Astrocyte of the hippocampus (primary cell): Measurements from ENCODE around the gene TOB2.
A peak's percentile ranks its signal among the peaks of the same experiment; 100 is the strongest.
"Not testable (repeated sequence)": the region's sequence is repeated elsewhere in the genome, so short reads cannot be mapped to it uniquely, and the experiment has no call there.

Source experiments
- DNase-seq: peaks from one replicate; pipeline ENCODE4 v3.0.0; 2011; ENCODE audit warnings: low read depth, low spot score

TOB2 gene

GRCh38 chr22:41429951-41430332, 16.7 kb downstream of the TOB2 start:
- no peak for DNase-seq

- DNase-seq, result no peak
These were observed 17.2 kb downstream of the TOB2 start for GRCh38 chr22:41429232-41429950.

DNA sequence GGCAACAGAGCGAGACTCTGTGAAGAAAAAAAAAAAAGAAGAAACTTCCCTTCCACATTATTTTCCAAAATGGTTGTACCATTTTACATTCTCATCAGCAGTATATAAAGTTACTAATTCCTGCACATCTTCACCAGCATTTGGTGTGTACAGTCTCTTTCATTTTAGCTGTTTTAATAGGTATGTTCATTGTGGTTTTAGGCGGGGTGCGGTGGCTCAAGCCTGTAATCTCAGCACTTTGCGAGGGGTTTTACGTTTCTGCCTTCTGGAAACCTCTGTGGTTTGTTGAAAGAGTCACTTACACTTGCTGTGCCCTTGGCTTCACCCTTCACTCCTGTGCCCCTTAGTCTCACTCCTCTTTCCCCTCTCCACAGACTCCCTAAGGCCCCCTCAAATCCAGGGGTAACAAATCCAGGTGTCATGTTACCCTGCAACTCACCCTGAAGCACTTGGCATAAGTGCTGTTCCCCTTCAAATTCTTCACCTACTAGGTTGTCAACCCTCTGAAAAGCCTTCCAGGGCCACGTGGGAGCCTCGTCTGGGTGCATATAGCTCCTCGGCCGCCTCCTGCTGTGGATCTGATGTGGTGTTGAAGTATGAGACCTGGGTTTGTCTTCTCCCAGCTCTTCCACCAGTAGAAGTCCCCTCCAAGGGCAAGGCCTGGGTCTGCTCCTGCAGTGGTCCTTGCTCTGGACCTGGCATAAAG, 20.8 kb downstream of the TOB2 start:
- peak; percentile 19 for DNase-seq

DNA sequence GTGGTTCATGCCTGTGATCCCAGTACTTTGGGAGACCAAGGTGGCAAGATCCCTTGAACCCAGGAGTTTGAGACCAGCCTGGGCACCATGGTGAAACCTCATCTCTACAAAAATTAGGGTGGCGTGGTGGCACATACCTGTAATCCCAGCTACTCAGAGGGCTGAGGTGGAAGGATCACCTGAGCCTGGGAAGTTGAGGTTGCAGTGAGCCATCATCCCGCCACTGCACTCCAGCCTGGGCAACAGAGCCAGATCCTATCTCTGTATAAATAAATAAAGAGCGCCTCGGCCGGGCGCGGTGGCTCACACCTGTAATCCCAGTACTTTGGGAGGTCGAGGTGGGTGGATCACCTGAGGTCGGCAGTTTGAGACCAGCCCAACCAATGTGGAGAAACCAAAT, 27.9 kb downstream of the TOB2 start:
- no peak for DNase-seq

DNA sequence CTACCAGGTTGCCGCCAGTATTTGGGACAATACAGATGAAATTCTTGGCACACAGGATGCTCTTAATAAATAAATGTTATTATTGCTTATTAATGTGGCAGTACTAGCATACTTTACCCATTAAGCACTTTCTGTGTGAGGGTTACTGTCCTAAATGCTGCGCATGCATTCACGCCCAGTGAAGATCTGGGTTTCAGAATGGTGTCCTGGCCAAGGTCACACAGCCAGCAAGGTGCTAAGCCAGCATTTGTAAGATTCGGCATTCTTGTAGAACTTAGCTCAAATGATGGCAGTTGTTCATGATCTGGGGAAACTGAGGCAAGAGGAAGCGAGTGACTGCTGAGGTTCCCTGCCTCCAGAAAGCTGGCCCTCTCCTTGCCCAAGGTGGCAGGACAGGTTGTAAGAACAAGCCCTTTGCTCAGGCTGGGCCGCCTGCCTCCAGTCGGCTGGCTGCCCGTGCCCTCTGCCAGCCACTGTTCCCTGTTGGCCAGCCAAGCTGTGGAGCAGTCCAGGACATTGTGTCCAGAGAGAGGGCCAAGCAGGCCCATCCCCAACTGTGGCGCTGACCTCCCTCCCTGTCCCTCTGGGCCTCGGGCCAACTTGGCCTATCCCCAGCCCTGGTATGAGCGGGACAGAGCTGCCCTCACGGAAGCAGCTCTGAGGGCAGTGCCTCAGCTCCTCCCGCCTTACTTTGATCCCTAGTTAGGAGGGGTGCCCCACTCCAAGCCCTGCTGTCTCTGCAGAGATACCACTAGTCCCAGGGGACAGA, 28.8 kb downstream of the TOB2 start:
- peak; percentile 81 for DNase-seq

GRCh38 chr22:41415554-41415953, 31.0 kb downstream of the TOB2 start:
- no peak for DNase-seq

DNA sequence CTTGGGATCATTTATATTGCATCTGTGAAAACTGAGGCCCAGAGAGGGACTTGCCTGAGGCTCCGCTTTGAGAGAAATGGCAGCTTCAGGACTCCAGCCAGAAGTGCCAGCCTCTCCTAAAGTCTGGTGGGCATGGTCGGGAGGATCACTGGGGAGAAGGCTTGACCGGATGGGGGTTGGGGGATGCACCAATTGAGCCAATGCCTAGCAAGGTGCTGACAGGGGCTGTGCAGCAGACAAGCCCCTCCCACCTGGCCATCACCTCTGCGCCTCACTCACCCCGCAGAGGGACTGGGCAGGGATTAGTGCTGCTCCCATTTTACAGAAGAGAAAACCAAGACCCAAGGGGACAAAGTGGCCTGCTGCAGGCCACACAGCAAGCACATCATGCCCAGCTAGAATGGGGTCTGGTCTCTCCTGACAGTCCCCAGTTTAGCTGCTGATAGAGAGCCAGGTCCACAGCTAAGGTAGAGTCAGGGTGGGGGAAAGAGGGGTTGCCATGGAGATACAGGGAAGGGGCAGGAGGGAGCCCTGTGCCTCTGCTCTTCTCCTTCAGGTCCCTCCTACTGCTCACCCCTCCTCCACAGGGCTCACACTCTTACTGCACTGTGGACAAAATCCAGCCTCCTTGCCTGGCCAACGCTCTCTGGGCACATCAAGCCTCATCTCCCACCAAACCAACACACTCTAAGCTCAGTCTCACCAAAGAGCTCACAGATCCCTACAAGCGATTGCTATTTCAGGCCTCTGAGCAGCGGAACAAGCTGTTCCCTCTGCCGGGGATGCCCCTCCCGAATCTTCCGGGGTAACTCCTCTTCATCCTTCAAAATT, 35.4 kb downstream of the TOB2 start:
- no peak for DNase-seq

DNA sequence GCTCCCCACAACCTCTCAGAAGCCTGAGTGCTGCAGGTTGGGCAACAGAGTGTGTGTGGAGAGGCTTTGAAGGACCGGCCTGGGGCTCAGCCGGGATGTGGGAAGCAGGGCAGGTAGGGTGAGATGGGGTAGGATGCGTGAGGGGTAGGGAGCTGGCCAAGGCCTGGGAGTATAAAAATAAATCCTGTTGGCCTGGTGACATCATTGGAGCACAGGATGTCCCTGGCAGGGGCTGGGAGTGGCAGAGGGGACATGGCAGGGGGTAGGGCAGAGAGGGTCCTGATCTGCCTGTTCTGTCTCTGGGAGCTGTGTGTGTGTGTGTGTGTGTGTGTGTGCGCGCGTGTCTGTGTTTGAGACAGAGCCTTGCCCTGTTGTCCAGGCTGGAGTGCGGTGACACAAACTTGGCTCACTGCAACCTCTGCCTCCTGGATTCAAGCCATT, 36.3 kb downstream of the TOB2 start:
- no peak for DNase-seq

DNA sequence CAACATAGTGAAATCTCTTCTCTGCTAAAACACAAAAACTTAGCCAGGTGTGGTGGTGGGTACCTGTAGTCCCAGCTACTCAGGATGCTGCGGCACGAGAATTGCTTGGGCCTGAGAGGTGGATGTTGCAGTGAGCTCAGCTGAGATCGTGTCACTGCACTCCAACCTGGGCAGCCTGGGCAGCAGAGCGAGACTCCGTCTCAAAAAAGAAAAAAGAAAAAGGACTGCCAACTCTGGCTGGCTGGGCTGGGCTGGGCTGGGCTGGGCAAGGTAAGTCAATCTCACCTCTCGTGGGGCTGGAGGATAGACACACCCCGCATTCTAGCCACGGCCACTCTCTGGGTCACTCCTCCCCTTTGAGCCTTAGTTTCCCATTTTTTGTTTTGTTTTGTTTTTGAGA, 37.9 kb downstream of the TOB2 start:
- DNase-seq, result no peak

DNA sequence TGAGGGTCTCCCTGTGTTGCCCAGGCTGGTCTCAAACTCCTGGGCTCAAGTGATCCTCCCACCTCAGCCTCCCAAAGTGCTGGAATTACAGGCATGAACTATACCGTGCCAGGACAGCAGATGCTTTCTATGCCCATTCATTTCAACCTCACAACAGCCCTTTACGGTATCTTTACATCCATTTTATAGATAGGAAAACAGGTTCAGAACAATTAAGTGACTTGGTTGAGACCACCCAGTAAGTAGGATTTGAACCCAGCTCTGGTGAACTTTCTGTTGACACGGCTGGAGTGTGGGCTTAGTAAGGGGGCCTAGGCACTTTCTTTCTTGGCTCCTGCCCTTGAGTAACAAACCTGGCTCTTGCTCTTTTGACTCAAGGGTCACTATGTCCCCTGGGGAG, 39.2 kb downstream of the TOB2 start:
- no peak for DNase-seq

GRCh38 chr22:41406410-41406809, 40.2 kb downstream of the TOB2 start:
- no peak for DNase-seq

GRCh38 chr22:41405588-41405987, 41.0 kb downstream of the TOB2 start:
- no peak for DNase-seq

GRCh38 chr22:41403532-41404318, 42.9 kb downstream of the TOB2 start:
- DNase-seq, result peak; percentile 93

GRCh38 chr22:41402851-41403250, 43.8 kb downstream of the TOB2 start:
- not testable (repeated sequence) for DNase-seq

DNA sequence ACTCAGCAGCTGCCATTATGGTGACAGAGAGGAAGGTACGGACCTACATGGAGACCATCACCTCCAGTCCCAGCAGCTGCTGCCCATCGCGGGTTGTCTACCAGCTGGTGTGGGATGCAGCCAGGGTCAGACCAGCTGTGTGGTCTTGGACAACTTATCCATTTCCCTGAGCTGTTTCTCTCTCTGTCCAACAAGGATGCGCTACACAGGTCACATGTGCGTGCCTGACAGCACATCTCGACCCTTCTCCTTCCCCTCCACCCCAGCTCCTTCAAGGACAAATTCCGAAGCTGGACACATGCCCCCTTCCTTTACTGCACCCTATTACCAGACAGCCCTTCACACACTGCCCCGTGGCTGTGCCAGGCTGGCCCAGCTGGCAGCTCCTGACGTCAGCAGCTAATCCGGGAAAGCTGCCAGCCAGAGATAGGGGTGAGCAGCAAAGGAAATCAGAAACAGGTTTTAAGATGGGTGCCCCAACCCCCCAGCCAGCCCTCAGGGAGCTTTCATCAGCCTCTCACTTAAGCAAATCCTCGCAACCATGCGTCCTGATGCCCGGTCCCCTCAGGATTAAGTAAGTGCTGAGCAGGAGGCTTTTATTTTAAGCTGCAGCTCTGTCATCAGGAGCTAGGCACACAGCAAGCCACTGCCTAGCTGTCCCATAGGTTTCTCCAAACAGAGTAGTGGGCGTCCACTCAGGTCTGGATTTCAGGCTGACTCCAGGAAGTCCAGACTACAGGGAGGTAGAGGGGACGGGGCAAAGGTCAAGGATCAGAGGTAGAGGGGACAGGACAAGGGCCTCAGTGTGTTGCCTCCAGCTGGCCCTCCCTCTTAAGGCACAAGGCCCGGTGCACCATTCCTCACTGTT, 44.6 kb downstream of the TOB2 start:
- DNase-seq, result peak; percentile 73

- no peak for DNase-seq
These were observed 47.7 kb downstream of the TOB2 start for GRCh38 chr22:41398921-41399320.

- DNase-seq, result no peak
These were observed 49.3 kb downstream of the TOB2 start for GRCh38 chr22:41397143-41397811.

GRCh38 chr22:41395531-41396240, 50.9 kb downstream of the TOB2 start:
- DNase-seq, result no peak

GRCh38 chr22:41394012-41394356, 52.6 kb downstream of the TOB2 start:
- no peak for DNase-seq
